ENCODE data around the gene PRODH2. TPM values are rescaled to one million over a fixed set of nuclear protein-coding genes. Genes with fewer than 3 reads are reported as not detected.

The PRODH2 gene
- not detected for total RNA-seq

DNA sequence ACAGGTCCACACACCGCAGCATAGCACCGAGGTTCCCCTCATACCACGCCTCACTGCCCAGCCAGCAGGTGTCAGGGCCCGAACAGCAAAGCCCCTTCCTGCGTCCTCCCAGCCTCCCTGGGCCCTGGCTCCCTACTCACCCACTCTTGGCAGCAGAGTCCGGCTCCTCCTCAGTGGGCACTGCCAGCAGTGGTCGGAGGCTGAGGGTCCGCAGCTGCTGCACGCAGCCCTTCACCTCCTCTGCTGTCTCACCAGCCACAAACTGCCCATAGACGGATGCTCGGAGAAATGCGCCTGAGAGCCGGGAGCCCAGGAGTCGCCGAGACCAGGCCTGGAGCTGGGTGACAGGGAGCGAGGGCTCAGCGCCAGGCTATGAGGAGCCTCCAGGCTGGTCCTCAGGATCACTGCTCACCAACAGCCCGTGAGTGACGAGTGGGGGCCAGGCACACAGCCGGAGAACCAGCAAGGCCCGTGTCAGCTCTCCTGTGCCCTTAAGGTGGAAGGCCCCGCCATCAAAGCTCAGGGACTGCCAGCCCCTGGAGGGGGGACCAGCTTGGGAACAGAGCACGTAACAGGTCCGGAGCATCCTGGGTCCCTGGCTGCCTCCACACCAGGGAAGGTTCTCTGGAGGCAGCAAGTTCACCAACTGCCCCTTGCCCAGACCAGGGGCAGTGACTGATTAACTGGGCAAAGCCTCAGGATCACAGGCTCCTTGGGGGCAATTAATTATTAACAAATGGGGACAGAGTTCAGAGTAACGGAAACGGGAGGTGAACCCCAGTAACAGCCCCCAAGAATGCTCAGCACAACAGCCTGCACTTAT is at the start of gene PRODH2:
TSS of gene PRODH2 (minus strand) at position 626 of the 823 bp plus-strand sequence. CDS start at position 586, 40 bp downstream.
- DNase-seq = no peak

- no peak for DNase-seq
Observed at GRCh38 chr19:35861640-35862160, 49.1 kb upstream of the PRODH2 start.

DNA sequence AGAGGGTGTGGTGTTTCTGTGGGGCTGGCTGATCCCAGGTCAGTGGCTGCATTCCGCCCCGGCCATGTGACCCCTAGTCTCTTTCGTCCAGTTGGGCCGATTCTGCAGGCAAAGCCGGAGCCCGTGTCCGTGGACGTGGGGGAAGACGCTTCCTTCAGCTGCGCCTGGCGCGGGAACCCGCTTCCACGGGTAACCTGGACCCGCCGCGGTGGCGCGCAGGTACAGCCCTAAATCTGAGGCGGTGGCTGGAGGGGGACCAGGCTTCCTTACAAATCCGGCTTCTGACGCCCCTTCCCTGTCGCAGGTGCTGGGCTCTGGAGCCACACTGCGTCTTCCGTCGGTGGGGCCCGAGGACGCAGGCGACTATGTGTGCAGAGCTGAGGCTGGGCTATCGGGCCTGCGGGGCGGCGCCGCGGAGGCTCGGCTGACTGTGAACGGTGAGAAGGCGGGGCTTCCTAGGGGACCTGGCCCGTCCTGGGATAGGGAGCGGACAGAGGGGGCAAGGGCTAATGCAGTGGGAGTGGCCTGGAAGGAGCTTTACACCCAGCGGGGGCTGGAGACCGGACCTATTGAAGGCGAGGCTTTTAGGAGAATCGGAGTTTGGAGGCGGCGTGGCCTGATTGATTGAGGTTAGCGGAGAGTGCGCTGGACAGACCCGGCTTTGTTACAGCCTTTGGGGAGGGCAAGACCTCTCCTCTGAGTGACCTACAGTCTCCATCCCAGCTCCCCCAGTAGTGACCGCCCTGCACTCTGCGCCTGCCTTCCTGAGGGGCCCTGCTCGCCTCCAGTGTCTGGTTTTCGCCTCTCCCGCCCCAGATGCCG is 48.4 kb upstream of the PRODH2 start:
- DNase-seq = no peak

- no peak for DNase-seq
Observed at GRCh38 chr19:35860436-35860817, 47.8 kb upstream of the PRODH2 start.

DNA sequence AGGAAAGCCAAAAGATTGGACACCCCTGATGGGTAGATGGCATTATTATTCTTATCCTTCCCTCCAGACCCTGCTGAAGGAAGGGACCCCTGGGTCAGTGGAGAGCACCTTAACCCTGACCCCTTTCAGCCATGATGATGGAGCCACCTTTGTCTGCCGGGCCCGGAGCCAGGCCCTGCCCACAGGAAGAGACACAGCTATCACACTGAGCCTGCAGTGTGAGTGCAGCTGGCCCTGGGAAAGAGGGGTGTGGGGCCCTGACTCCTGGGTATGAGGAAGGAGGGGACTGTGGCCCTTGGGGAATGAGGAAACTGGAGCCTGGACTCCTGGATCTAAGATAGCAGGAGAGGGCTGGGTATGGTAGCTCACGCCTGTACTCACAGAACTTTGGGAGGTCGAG is 46.8 kb upstream of the PRODH2 start:
- DNase-seq = no peak

GRCh38 chr19:35858311-35858710 is 45.7 kb upstream of the PRODH2 start:
- no peak for DNase-seq

- peak; percentile 31 for DNase-seq
Observed at GRCh38 chr19:35856546-35857149, 44.0 kb upstream of the PRODH2 start, which contains the start of gene KIRREL2. Gene KIRREL2 (plus strand): TSS chr19:35856911. CDS start chr19:35857120, 209 bp downstream.

- no peak for DNase-seq
Observed at GRCh38 chr19:35853038-35853756, 40.6 kb upstream of the PRODH2 start.

DNA sequence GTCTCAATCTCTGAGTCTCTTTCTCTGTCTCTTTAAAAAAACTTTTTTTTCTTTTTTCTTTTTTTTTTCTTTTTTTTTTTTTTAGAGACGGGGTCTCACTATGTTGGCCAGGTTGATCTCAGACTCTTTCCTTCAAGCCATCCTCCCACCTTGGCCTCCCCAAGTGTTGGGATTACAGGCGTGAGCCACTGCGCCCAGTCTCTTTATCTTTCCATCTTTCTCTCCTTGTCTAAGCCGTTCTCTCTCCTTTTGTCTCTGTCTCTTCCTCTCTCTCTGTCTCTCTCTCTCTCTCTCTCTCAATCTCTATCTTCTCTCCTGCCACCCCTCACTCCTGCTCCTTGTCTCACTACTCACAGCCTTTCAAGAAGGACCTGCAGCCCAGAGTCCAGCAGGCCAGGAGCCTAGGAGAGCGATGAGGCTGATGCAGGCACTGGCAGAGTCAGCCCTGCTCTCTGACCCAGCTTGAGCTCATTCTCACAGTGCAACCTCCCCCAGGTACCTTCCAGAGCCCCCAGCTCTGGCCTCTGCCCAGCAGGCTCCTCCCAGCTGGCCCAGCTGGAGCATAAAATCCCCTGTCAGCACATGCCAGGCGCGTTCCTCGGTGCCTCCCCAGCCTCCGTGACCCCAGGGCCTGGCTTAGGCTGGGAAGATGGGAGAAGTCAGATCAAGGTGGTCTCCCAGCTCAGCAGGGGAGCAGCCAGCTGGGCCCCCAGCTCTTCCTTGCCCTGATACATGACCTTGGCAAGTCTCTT is 39.6 kb upstream of the PRODH2 start, which contains the start of gene NPHS1:
TSS of gene NPHS1 (minus strand) at position 476 of the 752 bp plus-strand sequence. CDS start 667 bp downstream, outside the sequence.
- peak; percentile 24 for DNase-seq

GRCh38 chr19:35851213-35852028 is 38.8 kb upstream of the PRODH2 start:
- DNase-seq = no peak

DNA sequence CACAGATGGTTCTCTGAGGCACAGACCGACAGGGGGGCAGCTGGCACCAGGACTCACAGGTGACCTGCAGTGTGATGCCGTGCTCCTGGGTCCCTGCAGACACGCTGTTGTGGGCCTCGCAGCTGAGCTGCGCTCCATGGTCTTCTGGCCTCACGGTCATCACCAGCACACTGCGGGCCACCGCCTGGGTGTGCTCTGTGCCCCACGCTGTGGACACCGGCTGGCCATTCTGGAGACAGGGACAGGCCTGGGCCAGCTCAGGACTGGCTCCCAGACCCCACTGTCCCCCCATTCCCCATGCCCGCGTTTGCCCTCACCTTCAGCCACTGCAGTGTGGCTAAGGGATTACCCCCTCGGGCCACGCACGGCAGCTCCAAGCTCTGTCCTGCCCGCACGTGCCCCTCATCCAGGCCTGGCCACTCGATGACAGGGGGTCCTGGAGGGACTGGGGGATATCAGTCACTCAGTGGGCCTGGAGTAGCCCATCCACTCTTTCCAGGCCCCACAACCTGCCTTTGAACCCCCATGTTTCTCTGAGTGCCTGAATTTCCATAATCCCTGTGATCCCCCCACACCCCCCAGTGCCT is 36.4 kb upstream of the PRODH2 start:
- DNase-seq = no peak

- DNase-seq = no peak
Observed at GRCh38 chr19:35848486-35848885, 35.8 kb upstream of the PRODH2 start.

DNA sequence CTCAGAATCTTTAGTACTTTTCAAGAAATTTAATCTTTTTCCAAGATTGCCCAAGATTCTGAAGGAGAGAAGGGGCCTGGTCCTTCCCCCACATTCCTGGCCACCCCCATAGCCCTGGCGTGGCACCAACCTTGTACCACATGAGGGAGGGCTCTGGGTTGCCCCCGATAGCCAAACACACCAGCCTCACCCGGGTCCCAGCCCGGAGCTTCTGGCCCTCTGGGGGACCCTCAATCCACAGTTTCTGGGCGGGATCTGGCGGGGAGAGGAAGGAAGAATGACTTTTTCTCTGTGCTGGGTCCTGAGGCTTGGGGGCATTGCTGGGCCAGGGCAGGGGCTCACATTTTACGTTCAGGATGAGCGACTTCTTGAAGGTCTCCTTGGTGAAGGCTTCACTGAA is 35.3 kb upstream of the PRODH2 start:
- DNase-seq = no peak

- DNase-seq = peak; percentile 10
Observed at GRCh38 chr19:35846038-35846668, 33.5 kb upstream of the PRODH2 start.

- DNase-seq = peak; percentile 9
Observed at GRCh38 chr19:35845215-35846037, 32.8 kb upstream of the PRODH2 start.

- no peak for DNase-seq
Observed at GRCh38 chr19:35844482-35845214, 32.0 kb upstream of the PRODH2 start.

Measured in tongue (tissue), 2 donors.